HEK293 (cell line): ENCODE measurements around the gene SPEF1.

Experiments
- CTCF ChIA-PET: fragments of 350-600 bp; formaldehyde crosslinking; extraction: SDS; loops from one replicate; lab custom pipeline; 2021; ENCODE audit warnings: antibody characterized with exemption; lab: Yijun Ruan, JAX
- POLR2A ChIA-PET: fragments of 300-600 bp; formaldehyde crosslinking; extraction: SDS; loops from one replicate; lab custom pipeline; 2020; ENCODE audit warnings: antibody characterized with exemption, inconsistent platforms; lab: Yijun Ruan, JAX
- H3K27ac ChIP-seq: fragments of 200-500 bp; sonication (Bioruptor generic); 2 replicates; pipeline ENCODE4 v1.5.1; 2014; ENCODE audit warnings: low read depth, low read length, control low read depth, inconsistent platforms; ENCODE audit errors: extremely low read depth
- H3K36me3 ChIP-seq, 2 experiments: fragments of 200-500 bp in 1 of 2; sonication (Bioruptor generic) in 1 of 2; 1 replicate in 1 of 2; 2 replicates in 1 of 2; pipeline ENCODE4 v1.5.1; 2014 to 2017; ENCODE audit warnings: inconsistent platforms in 2 of 2, low read length in 2 of 2; ENCODE audit not compliant: control insufficient read depth in 2 of 2, insufficient read depth in 1 of 2
- H3K4me1 ChIP-seq: fragments of 200-500 bp; sonication (Bioruptor generic); 2 replicates; pipeline ENCODE4 v1.5.1; 2014; ENCODE audit warnings: mild to moderate bottlenecking, low read length, inconsistent platforms; ENCODE audit not compliant: control insufficient read depth, insufficient read depth
- H3K4me3 ChIP-seq: 2 replicates; pipeline ENCODE4 v1.5.1; 2011; ENCODE audit warnings: low read depth, mild to moderate bottlenecking, control low read depth, low read length, moderate library complexity
- H3K9me3 ChIP-seq: fragments of 200-500 bp; sonication (Bioruptor generic); 2 replicates; pipeline ENCODE4 v1.5.1; 2014; ENCODE audit warnings: low read depth, low read length, inconsistent platforms; ENCODE audit not compliant: control insufficient read depth, insufficient read depth
- BCL11A ChIP-seq: fragments of 450-650 bp; formaldehyde crosslinking; IDR thresholded peaks from 2 replicates; pipeline ENCODE4 v1.5.1; 2016; ENCODE audit warnings: low read depth, missing biosample characterization, missing genetic modification characterization
- GLIS2 ChIP-seq: fragments of 450-650 bp; formaldehyde crosslinking; IDR thresholded peaks from 2 replicates; pipeline ENCODE4 v1.5.1; 2016; ENCODE audit warnings: missing biosample characterization, missing genetic modification characterization
- KLF10 ChIP-seq: fragments of 450-650 bp; IDR thresholded peaks from 2 replicates; pipeline ENCODE4 v1.5.1; 2018; ENCODE audit warnings: missing biosample characterization, mild to moderate bottlenecking, missing genetic modification characterization
- RBAK ChIP-seq: fragments of 450-650 bp; formaldehyde crosslinking; IDR thresholded peaks from 2 replicates; pipeline ENCODE4 v1.5.1; 2016; ENCODE audit warnings: missing biosample characterization, missing genetic modification characterization
- SCRT1 ChIP-seq: fragments of 450-650 bp; formaldehyde crosslinking; IDR thresholded peaks from 2 replicates; pipeline ENCODE4 v1.5.1; 2016; ENCODE audit warnings: missing biosample characterization, missing genetic modification characterization, borderline replicate concordance
- SCRT2 ChIP-seq: fragments of 450-650 bp; formaldehyde crosslinking; IDR thresholded peaks from 2 replicates; pipeline ENCODE4 v1.5.1; 2016; ENCODE audit warnings: missing biosample characterization, missing genetic modification characterization
- SP2 ChIP-seq: fragments of 450-650 bp; formaldehyde crosslinking; IDR thresholded peaks from 2 replicates; pipeline ENCODE4 v1.5.1; 2016; ENCODE audit warnings: missing biosample characterization, missing genetic modification characterization
- ZFHX2 ChIP-seq: fragments of 450-650 bp; formaldehyde crosslinking; conservative IDR thresholded peaks from 2 replicates; pipeline ENCODE4 v1.5.1; 2016; ENCODE audit warnings: missing biosample characterization, missing genetic modification characterization
- ZFP37 ChIP-seq: fragments of 450-650 bp; formaldehyde crosslinking; IDR thresholded peaks from 2 replicates; pipeline ENCODE4 v1.5.1; 2016; ENCODE audit warnings: missing biosample characterization, missing genetic modification characterization
- ZNF16 ChIP-seq: fragments of 450-650 bp; formaldehyde crosslinking; IDR thresholded peaks from 2 replicates; pipeline ENCODE4 v1.5.1; 2016; ENCODE audit warnings: low read depth, missing biosample characterization, missing genetic modification characterization
- ZNF211 ChIP-seq: fragments of 450-650 bp; formaldehyde crosslinking; IDR thresholded peaks from 2 replicates; pipeline ENCODE4 v1.5.1; 2016; ENCODE audit warnings: low read depth, missing biosample characterization, missing genetic modification characterization
- ZNF223 ChIP-seq: fragments of 450-650 bp; formaldehyde crosslinking; IDR thresholded peaks from 2 replicates; pipeline ENCODE4 v1.5.1; 2016; ENCODE audit warnings: missing biosample characterization, missing genetic modification characterization
- ZNF366 ChIP-seq: fragments of 450-650 bp; formaldehyde crosslinking; conservative IDR thresholded peaks from 2 replicates; pipeline ENCODE4 v1.5.1; 2016; ENCODE audit warnings: missing biosample characterization, missing genetic modification characterization
- ZNF488 ChIP-seq: fragments of 450-650 bp; formaldehyde crosslinking; IDR thresholded peaks from 2 replicates; pipeline ENCODE4 v1.5.1; 2016; ENCODE audit warnings: missing biosample characterization, missing genetic modification characterization
- ZNF521 ChIP-seq: fragments of 450-650 bp; formaldehyde crosslinking; IDR thresholded peaks from 2 replicates; pipeline ENCODE4 v1.5.1; 2017; ENCODE audit warnings: missing biosample characterization, mild to moderate bottlenecking, missing genetic modification characterization
- ZNF571 ChIP-seq: fragments of 450-650 bp; formaldehyde crosslinking; IDR thresholded peaks from 2 replicates; pipeline ENCODE4 v1.5.0; 2017; ENCODE audit warnings: missing biosample characterization, missing genetic modification characterization
- ZNF610 ChIP-seq: fragments of 450-650 bp; formaldehyde crosslinking; IDR thresholded peaks from 2 replicates; pipeline ENCODE4 v1.5.1; 2016; ENCODE audit warnings: missing biosample characterization, missing genetic modification characterization, borderline replicate concordance
- ZSCAN30 ChIP-seq: fragments of 450-650 bp; IDR thresholded peaks from 2 replicates; pipeline ENCODE4 v1.5.1; 2018; ENCODE audit warnings: missing biosample characterization, mild to moderate bottlenecking, missing genetic modification characterization, moderate library complexity
- TF ChIP-seq, protein P1 (sequence below): fragments of 450-650 bp; formaldehyde crosslinking; IDR thresholded peaks from 2 replicates; pipeline ENCODE4 v1.5.1; 2017; ENCODE audit warnings: missing biosample characterization, missing genetic modification characterization
- TF ChIP-seq, protein P2 (sequence below): fragments of 450-650 bp; formaldehyde crosslinking; IDR thresholded peaks from 2 replicates; pipeline ENCODE4 v1.5.1; 2016; ENCODE audit warnings: missing biosample characterization, missing genetic modification characterization
- TF ChIP-seq, protein P3 (sequence below): fragments of 450-650 bp; formaldehyde crosslinking; IDR thresholded peaks from 2 replicates; pipeline ENCODE4; 2016; ENCODE audit warnings: missing biosample characterization, missing genetic modification characterization
- TF ChIP-seq, protein P4 (sequence below): fragments of 450-650 bp; formaldehyde crosslinking; IDR thresholded peaks from 2 replicates; pipeline ENCODE4 v1.5.1; 2016; ENCODE audit warnings: missing biosample characterization, missing genetic modification characterization, low read depth

The SPEF1 gene

GRCh38 chr20:3820048-3820900 lies 39.0 kb upstream of the SPEF1 start, which contains the start of gene AP5S1 (continued):
- no peak for TF ChIP-seq ZNF366
- TF ChIP-seq KLF10, result peak; percentile 72
- peak; percentile 69 for TF ChIP-seq SP2 (tag by site-specific recombination)
- TF ChIP-seq RBAK, result no peak
- TF ChIP-seq ZNF571 (tag by site-specific recombination), result no peak
- no peak for TF ChIP-seq ZNF16 (tag by site-specific recombination)
- TF ChIP-seq, protein P1, sequence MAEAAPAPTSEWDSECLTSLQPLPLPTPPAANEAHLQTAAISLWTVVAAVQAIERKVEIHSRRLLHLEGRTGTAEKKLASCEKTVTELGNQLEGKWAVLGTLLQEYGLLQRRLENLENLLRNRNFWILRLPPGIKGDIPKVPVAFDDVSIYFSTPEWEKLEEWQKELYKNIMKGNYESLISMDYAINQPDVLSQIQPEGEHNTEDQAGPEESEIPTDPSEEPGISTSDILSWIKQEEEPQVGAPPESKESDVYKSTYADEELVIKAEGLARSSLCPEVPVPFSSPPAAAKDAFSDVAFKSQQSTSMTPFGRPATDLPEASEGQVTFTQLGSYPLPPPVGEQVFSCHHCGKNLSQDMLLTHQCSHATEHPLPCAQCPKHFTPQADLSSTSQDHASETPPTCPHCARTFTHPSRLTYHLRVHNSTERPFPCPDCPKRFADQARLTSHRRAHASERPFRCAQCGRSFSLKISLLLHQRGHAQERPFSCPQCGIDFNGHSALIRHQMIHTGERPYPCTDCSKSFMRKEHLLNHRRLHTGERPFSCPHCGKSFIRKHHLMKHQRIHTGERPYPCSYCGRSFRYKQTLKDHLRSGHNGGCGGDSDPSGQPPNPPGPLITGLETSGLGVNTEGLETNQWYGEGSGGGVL, result peak; percentile 35
- TF ChIP-seq ZFP37 (tag by site-specific recombination), result peak; percentile 24; the same call in 1 of the 2 replicates

DNA sequence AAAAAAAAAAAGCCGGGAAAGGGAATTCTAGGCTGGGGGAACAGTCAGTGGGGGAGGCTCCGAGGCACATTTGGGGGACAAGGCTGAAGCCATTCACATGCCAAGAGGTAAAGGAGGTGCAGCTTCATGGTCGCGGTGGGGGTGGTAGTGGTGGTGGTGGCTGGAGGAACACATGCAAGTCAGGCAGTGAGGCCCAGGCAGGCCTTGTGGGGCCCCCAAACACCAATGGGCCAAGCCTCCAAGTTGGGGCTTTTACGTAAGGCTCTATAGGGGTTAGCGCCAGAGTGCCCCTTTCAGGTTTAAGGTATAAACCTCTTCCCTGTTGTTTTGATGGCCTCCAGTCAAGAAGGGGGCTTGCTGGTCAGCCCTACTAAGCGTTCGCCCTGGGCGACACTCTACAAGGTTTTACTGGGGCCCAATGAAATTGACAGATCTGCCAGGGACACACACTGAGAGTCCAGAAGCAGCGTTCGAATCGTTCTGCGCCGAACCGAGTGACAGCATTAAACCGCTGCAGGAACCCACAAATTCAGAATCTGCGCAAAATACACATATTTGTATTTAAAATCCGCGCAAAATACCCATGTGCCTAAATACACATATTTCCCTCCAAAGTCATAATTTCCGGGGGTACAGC lies 38.3 kb upstream of the SPEF1 start:
- H3K9me3 ChIP-seq, result no peaks in the 10 kb centered on the region
- CTCF ChIA-PET, result interaction anchor here (0.5 to 5.8 kb wide), 22 partner anchors 14 to 689 kb away, joined by 3 to 142 read pairs (median 7); partner anchors contain the start of genes CENPB and SPEF1
- peaks cover 5% of the 10 kb centered on the region; the same call in 1 of the 2 replicates for H3K4me1 ChIP-seq
- H3K36me3 ChIP-seq, result peaks cover 7 to 27% of the 10 kb centered on the region in 2 experiments
- H3K4me3 ChIP-seq, result peak overlapping the region; percentile 73
- TF ChIP-seq BCL11A (tag by site-specific recombination) (no peak), ZNF211 (tag by site-specific recombination) (no peak), GLIS2 (peak; percentile 42), ZNF610 (tag by site-specific recombination) (no peak)
- TF ChIP-seq, protein P2, sequence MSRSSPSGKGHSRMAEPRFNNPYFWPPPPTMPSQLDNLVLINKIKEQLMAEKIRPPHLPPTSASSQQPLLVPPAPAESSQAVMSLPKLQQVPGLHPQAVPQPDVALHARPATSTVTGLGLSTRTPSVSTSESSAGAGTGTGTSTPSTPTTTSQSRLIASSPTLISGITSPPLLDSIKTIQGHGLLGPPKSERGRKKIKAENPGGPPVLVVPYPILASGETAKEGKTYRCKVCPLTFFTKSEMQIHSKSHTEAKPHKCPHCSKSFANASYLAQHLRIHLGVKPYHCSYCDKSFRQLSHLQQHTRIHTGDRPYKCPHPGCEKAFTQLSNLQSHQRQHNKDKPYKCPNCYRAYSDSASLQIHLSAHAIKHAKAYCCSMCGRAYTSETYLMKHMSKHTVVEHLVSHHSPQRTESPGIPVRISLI, result 0 out of 2 replicates have a peak, but pooled peaks have one; percentile 47
- POLR2A ChIA-PET, result interaction anchor here (0.6 to 4.4 kb wide), 16 partner anchors 7 to 223 kb away, joined by 3 to 40 read pairs (median 5); partner anchors contain the start of genes ADISSP, CDC25B, CENPB and MAVS
- peak overlapping the region; percentile 93 for H3K27ac ChIP-seq

GRCh38 chr20:3818155-3819151 lies 37.2 kb upstream of the SPEF1 start:
- Histone ChIP-seq H3K4me1 (peaks cover 7% of the 10 kb centered on the region; the same call in 1 of the 2 replicates), H3K27ac (0 out of 2 replicates have a peak overlapping the region, but pooled peaks have one; percentile 3), H3K4me3 (no peak overlapping the region), H3K36me3 (peaks cover 4 to 17% of the 10 kb centered on the region in 2 experiments; a peak in 2 of 3 replicates), H3K9me3 (no peaks in the 10 kb centered on the region)
- POLR2A ChIA-PET, result interaction anchor here (0.6 to 4.4 kb wide), 12 partner anchors 9 to 133 kb away, joined by 3 to 40 read pairs (median 4); partner anchors contain the start of genes ADISSP, CDC25B and CENPB
- CTCF ChIA-PET, result interaction anchor here (0.6 to 5.8 kb wide), 26 partner anchors 9 to 274 kb away, joined by 3 to 142 read pairs (median 4); partner anchors contain the start of genes ADISSP, CDC25B, CENPB and SPEF1
- TF ChIP-seq ZNF223 (peak; percentile 75; the same call in 1 of the 2 replicates), ZNF521 (tag by site-specific recombination) (no peak), GLIS2 (peak; percentile 53), SP2 (tag by site-specific recombination) (no peak), ZNF488 (tag by site-specific recombination) (no peak), ZFHX2 (tag by site-specific recombination) (peak; percentile 84), SCRT2 (tag by site-specific recombination) (no peak), SCRT1 (tag by site-specific recombination) (no peak), ZSCAN30 (peak; percentile 37; the same call in 1 of the 2 replicates)
- TF ChIP-seq, protein P3, sequence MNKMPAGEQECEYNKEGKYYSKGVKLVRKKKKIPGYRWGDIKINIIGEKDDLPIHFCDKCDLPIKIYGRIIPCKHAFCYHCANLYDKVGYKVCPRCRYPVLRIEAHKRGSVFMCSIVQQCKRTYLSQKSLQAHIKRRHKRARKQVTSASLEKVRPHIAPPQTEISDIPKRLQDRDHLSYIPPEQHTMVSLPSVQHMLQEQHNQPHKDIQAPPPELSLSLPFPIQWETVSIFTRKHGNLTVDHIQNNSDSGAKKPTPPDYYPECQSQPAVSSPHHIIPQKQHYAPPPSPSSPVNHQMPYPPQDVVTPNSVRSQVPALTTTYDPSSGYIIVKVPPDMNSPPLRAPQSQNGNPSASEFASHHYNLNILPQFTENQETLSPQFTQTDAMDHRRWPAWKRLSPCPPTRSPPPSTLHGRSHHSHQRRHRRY (tag by site-specific recombination), result no peak
- TF ChIP-seq, protein P4, sequence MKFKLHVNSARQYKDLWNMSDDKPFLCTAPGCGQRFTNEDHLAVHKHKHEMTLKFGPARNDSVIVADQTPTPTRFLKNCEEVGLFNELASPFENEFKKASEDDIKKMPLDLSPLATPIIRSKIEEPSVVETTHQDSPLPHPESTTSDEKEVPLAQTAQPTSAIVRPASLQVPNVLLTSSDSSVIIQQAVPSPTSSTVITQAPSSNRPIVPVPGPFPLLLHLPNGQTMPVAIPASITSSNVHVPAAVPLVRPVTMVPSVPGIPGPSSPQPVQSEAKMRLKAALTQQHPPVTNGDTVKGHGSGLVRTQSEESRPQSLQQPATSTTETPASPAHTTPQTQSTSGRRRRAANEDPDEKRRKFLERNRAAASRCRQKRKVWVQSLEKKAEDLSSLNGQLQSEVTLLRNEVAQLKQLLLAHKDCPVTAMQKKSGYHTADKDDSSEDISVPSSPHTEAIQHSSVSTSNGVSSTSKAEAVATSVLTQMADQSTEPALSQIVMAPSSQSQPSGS (tag by site-specific recombination), result no peak
